ENCODE results near the gene CDK5RAP2. TPM values are rescaled to one million over a fixed set of nuclear protein-coding genes. Genes with fewer than 3 reads are reported as not detected.

The CDK5RAP2 gene
- total RNA-seq, 1 donor from 2014 or later = 54.7 TPM

GRCh38 chr9:120446671-120447070 lies 133.3 kb downstream of the CDK5RAP2 start:
- Histone ChIP-seq H3K27ac (no peak overlapping the region), H3K4me3 (no peak overlapping the region), H3K36me3 (peaks cover 60% of the 10 kb centered on the region), H3K4me1 (peaks cover 18% of the 10 kb centered on the region), H3K27me3 (ENCODE audit: low read depth) (no peaks in the 10 kb centered on the region), H3K9me3 (no peaks in the 10 kb centered on the region)
- TF ChIP-seq, protein P1, sequence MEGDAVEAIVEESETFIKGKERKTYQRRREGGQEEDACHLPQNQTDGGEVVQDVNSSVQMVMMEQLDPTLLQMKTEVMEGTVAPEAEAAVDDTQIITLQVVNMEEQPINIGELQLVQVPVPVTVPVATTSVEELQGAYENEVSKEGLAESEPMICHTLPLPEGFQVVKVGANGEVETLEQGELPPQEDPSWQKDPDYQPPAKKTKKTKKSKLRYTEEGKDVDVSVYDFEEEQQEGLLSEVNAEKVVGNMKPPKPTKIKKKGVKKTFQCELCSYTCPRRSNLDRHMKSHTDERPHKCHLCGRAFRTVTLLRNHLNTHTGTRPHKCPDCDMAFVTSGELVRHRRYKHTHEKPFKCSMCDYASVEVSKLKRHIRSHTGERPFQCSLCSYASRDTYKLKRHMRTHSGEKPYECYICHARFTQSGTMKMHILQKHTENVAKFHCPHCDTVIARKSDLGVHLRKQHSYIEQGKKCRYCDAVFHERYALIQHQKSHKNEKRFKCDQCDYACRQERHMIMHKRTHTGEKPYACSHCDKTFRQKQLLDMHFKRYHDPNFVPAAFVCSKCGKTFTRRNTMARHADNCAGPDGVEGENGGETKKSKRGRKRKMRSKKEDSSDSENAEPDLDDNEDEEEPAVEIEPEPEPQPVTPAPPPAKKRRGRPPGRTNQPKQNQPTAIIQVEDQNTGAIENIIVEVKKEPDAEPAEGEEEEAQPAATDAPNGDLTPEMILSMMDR (IDR thresholded peaks at IDR 0.05) = no peak
- DNase-seq (no peak), ATAC-seq (no peak)
- intact Hi-C loops (cut with DNase I) = no loop called here

DNA sequence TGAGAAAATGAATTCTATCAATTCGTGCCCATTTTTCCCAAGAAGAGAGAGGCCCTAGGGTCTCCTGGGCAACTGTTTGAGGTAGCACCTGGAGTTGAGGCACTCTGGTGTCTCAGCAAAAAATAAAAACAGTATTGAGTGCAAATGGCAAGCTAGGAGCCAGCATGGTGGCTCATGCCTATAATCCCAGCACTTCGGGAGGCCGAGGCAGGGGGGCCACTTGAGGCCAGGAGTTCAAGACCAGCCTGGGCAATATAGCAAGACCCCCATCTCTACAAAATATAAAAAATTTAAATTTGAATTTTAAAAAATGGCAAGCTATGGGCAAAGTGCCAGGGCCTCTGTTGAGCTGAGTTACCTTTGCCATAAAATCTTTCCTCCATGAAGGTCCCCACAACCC lies 136.0 kb downstream of the CDK5RAP2 start:
- Histone ChIP-seq H3K27me3 (ENCODE audit: low read depth) (no peaks in the 10 kb centered on the region), H3K36me3 (peaks cover 66% of the 10 kb centered on the region), H3K9me3 (no peaks in the 10 kb centered on the region), H3K4me1 (peaks cover 18% of the 10 kb centered on the region), H3K27ac (no peak overlapping the region), H3K4me3 (no peak overlapping the region)
- ATAC-seq (no peak), DNase-seq (no peak)
- TF ChIP-seq, protein P1 (IDR thresholded peaks at IDR 0.05) = no peak
- intact Hi-C loops (cut with DNase I) = no loop called here

GRCh38 chr9:120443489-120443888 lies 136.5 kb downstream of the CDK5RAP2 start:
- Histone ChIP-seq H3K27me3 (ENCODE audit: low read depth) (no peaks in the 10 kb centered on the region), H3K4me3 (no peak overlapping the region), H3K9me3 (no peaks in the 10 kb centered on the region), H3K4me1 (peaks cover 19% of the 10 kb centered on the region), H3K27ac (no peak overlapping the region), H3K36me3 (peaks cover 70% of the 10 kb centered on the region)
- DNase-seq (no peak), ATAC-seq (no peak)
- TF ChIP-seq, protein P1 (IDR thresholded peaks at IDR 0.05) = no peak
- intact Hi-C loops (cut with DNase I) = no loop called here

DNA sequence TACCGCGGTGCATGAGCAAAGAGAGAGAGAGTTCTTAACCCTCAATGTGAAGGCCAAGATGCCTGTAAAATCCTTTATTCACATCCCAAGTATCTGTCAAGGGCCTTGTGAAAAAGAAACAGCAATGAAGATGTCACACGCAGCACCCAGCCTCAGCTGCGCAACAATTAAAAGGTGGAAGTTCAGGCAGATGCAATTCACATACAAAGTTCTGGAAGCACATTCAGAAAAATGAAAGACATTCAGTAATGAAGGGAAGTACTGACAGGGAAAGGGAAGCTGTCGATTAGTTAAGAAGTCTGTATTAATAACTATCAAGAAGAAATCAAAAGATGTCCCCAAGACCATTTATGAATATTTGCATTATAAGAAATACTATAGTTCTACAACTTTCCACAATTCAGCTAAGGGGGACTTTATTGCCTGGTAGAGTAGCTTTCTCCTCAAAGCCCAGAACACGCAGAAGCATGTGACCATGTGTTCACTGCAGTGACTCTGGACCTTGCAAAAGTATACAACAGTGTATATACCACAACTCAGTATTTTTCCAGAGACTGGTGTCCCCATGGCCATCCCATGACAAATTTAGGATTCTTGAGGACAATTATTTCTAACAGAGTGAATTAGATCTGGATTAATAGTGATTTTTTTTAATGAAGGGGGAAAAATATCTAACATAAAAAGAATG lies 137.5 kb downstream of the CDK5RAP2 start:
- peaks cover 30% of the 10 kb centered on the region for H3K4me1 ChIP-seq
- peak overlapping the region; percentile 56 for H3K27ac ChIP-seq
- intact Hi-C loops (cut with DNase I) = no loop called here
- no peaks in the 10 kb centered on the region for H3K9me3 ChIP-seq
- TF ChIP-seq, protein P1 (IDR thresholded peaks at IDR 0.05) = no peak
- no peak overlapping the region for H3K4me3 ChIP-seq
- H3K36me3 ChIP-seq = peaks cover 72% of the 10 kb centered on the region
- no peaks in the 10 kb centered on the region for H3K27me3 ChIP-seq (ENCODE audit: low read depth)
- peak in 1 of 2 donors; percentile 24 for ATAC-seq
- DNase-seq = no peak

- TF ChIP-seq, protein P1 (IDR thresholded peaks at IDR 0.05) = no peak
- ATAC-seq = peak in 1 of 2 donors; percentile 38
- H3K27ac ChIP-seq = peak overlapping the region; percentile 56
- H3K9me3 ChIP-seq = no peaks in the 10 kb centered on the region
- no peaks in the 10 kb centered on the region for H3K27me3 ChIP-seq (ENCODE audit: low read depth)
- H3K4me1 ChIP-seq = peaks cover 37% of the 10 kb centered on the region
- H3K36me3 ChIP-seq = peaks cover 64% of the 10 kb centered on the region
- intact Hi-C loops (cut with DNase I) = no loop called here
- H3K4me3 ChIP-seq = no peak overlapping the region
- DNase-seq = no peak
Observed at GRCh38 chr9:120441426-120442307, 138.3 kb downstream of the CDK5RAP2 start.
